HG02759 (cell line): Measurements from ENCODE around the gene TMEM156.
"Not testable (repeated sequence)": the region's sequence is repeated elsewhere in the genome, so short reads cannot be mapped to it uniquely, and the experiment has no call there.

Source experiments
- ATAC-seq: cut with Tn5 transposase; IDR thresholded peaks from one replicate; pipeline ENCODE4 v1.9.1; 2021; ENCODE audit warnings: mild to moderate bottlenecking, moderate library complexity; ENCODE audit not compliant: unreplicated experiment

Gene TMEM156

GRCh38 chr4:38995660-38996005 lies 36.6 kb downstream of the TMEM156 start:
- no peak for ATAC-seq

- ATAC-seq, result no peak
Observed at GRCh38 chr4:38994135-38994534, 38.1 kb downstream of the TMEM156 start.

- ATAC-seq, result no peak
Observed at GRCh38 chr4:38993683-38994082, 38.5 kb downstream of the TMEM156 start.

- ATAC-seq, result no peak
Observed at GRCh38 chr4:38990241-38990640, 42.0 kb downstream of the TMEM156 start.

GRCh38 chr4:38989487-38989886 lies 42.7 kb downstream of the TMEM156 start:
- no peak for ATAC-seq

GRCh38 chr4:38988353-38988752 lies 43.9 kb downstream of the TMEM156 start:
- ATAC-seq, result not testable (repeated sequence)

GRCh38 chr4:38987491-38987890 lies 44.7 kb downstream of the TMEM156 start:
- no peak for ATAC-seq

- no peak for ATAC-seq
Observed at GRCh38 chr4:38985410-38986100, 46.7 kb downstream of the TMEM156 start.

- ATAC-seq, result no peak
Observed at GRCh38 chr4:38983787-38984598, 48.2 kb downstream of the TMEM156 start.

- no peak for ATAC-seq
Observed at GRCh38 chr4:38983291-38983690, 48.9 kb downstream of the TMEM156 start.

- ATAC-seq, result no peak
Observed at GRCh38 chr4:38982361-38983095, 49.7 kb downstream of the TMEM156 start.

GRCh38 chr4:38980903-38981676 lies 51.1 kb downstream of the TMEM156 start:
- ATAC-seq, result no peak

GRCh38 chr4:38979511-38980230 lies 52.5 kb downstream of the TMEM156 start:
- ATAC-seq, result no peak

- ATAC-seq, result no peak
Observed at GRCh38 chr4:38979081-38979480, 53.1 kb downstream of the TMEM156 start.

GRCh38 chr4:38976308-38976707 lies 55.9 kb downstream of the TMEM156 start:
- ATAC-seq, result no peak

- no peak for ATAC-seq
Observed at GRCh38 chr4:38968668-38969067, 63.5 kb downstream of the TMEM156 start.

GRCh38 chr4:38967260-38968095 lies 64.7 kb downstream of the TMEM156 start:
- ATAC-seq, result no peak

- no peak for ATAC-seq
Observed at GRCh38 chr4:38965866-38966265, 66.3 kb downstream of the TMEM156 start.
